Activated naive CD8-positive, alpha-beta T cell treated with anti-CD3 and anti-CD28 coated beads for 36 hours (primary cell): ENCODE results near the gene UBXN1. TPM values are rescaled to one million over a fixed set of nuclear protein-coding genes. Genes with fewer than 3 reads are reported as not detected.
A peak's percentile ranks its signal among the peaks of the same experiment; 100 is the strongest.

ENCODE experiments used
- DNase-seq: peaks from one replicate; pipeline ENCODE4 v3.0.0; 2021
- H3K27ac Mint-ChIP-seq: one replicate; pipeline ENCODE4 v1.8.0; 2022; ENCODE audit warnings: mild to moderate bottlenecking, moderate library complexity, mixed read lengths
- H3K27me3 Mint-ChIP-seq: one replicate; pipeline ENCODE4 v1.8.0; 2022; ENCODE audit warnings: mild to moderate bottlenecking, mixed read lengths
- H3K36me3 Mint-ChIP-seq: one replicate; pipeline ENCODE4 v1.8.0; 2021; ENCODE audit warnings: mild to moderate bottlenecking, mixed read lengths
- H3K4me1 Mint-ChIP-seq: one replicate; pipeline ENCODE4 v1.8.0; 2021; ENCODE audit warnings: mixed read lengths
- H3K4me3 Mint-ChIP-seq: one replicate; pipeline ENCODE4 v1.8.0; 2022; ENCODE audit warnings: mild to moderate bottlenecking, moderate library complexity, mixed read lengths
- H3K9me3 Mint-ChIP-seq: one replicate; pipeline ENCODE4 v1.8.0; 2022; ENCODE audit warnings: mixed read lengths
- total RNA-seq, 2 experiments: library from RNA; stranded (reverse); gene quantifications; one replicate each; pipeline ENCODE4 v1.2.3, GENCODE V29; 2021

The UBXN1 gene
- total RNA-seq, 2 experiments from 2014 or later = 123 to 124 TPM

- Mint-ChIP-seq H3K27ac (peak overlapping the region; percentile 60), H3K9me3 (no peaks in the 10 kb centered on the region)
These were observed 31.3 kb downstream of the UBXN1 start for GRCh38 chr11:62647609-62648005.

GRCh38 chr11:62646825-62647608, 31.9 kb downstream of the UBXN1 start:
- Mint-ChIP-seq H3K4me1 (peaks cover 28% of the 10 kb centered on the region), H3K4me3 (peak overlapping the region; percentile 99), H3K9me3 (no peaks in the 10 kb centered on the region), H3K27ac (peak overlapping the region; percentile 99), H3K36me3 (peaks cover 27% of the 10 kb centered on the region), H3K27me3 (no peaks in the 10 kb centered on the region)
- no peak for DNase-seq

More at GRCh38 chr11:62647609-62648005, 31.3 kb downstream of the UBXN1 start:
- DNase-seq = no peak
- Mint-ChIP-seq H3K4me3 (peak overlapping the region; percentile 34), H3K36me3 (peaks cover 26% of the 10 kb centered on the region), H3K4me1 (peaks cover 30% of the 10 kb centered on the region), H3K27me3 (no peaks in the 10 kb centered on the region)

GRCh38 chr11:62645946-62646824, 32.7 kb downstream of the UBXN1 start, which contains the start of gene GANAB:
Gene GANAB, minus strand, starts transcription at chr11:62646613. Its CDS starts 14 bp downstream, at chr11:62646599.
- H3K4me3 Mint-ChIP-seq = peak within 1 kb of the TSS; percentile 99
- no peaks in the 10 kb centered on the region for H3K9me3 Mint-ChIP-seq
- peaks cover 28% of the 10 kb centered on the region for H3K4me1 Mint-ChIP-seq
- H3K27me3 Mint-ChIP-seq = no peaks in the 10 kb centered on the region
- peak within 1 kb of the TSS; percentile 99 for H3K27ac Mint-ChIP-seq
- peaks cover 30% of the 10 kb centered on the region for H3K36me3 Mint-ChIP-seq
- DNase-seq = peak; percentile 99

- Mint-ChIP-seq H3K4me3 (peak overlapping the region; percentile 99), H3K9me3 (no peaks in the 10 kb centered on the region), H3K27ac (peak overlapping the region; percentile 99), H3K36me3 (peaks cover 31% of the 10 kb centered on the region), H3K27me3 (no peaks in the 10 kb centered on the region), H3K4me1 (peaks cover 30% of the 10 kb centered on the region)
- DNase-seq = no peak
These were observed 33.3 kb downstream of the UBXN1 start for GRCh38 chr11:62645671-62645945.

- no peaks in the 10 kb centered on the region for H3K9me3 Mint-ChIP-seq
- peaks cover 40% of the 10 kb centered on the region for H3K36me3 Mint-ChIP-seq
- peak overlapping the region; percentile 38 for H3K27ac Mint-ChIP-seq
- H3K4me3 Mint-ChIP-seq = peak overlapping the region; percentile 14
- no peak for DNase-seq
- H3K4me1 Mint-ChIP-seq = peaks cover 38% of the 10 kb centered on the region
- H3K27me3 Mint-ChIP-seq = no peaks in the 10 kb centered on the region
These were observed 34.7 kb downstream of the UBXN1 start for GRCh38 chr11:62644220-62644619.

GRCh38 chr11:62632492-62632891, 46.4 kb downstream of the UBXN1 start:
- Mint-ChIP-seq H3K4me1 (peaks cover 26% of the 10 kb centered on the region), H3K9me3 (no peaks in the 10 kb centered on the region), H3K27me3 (no peaks in the 10 kb centered on the region), H3K36me3 (peaks cover 51% of the 10 kb centered on the region), H3K27ac (peak overlapping the region; percentile 32), H3K4me3 (no peak overlapping the region)
- DNase-seq = no peak

- Mint-ChIP-seq H3K4me1 (peaks cover 8% of the 10 kb centered on the region), H3K4me3 (no peak overlapping the region), H3K27me3 (no peaks in the 10 kb centered on the region), H3K27ac (no peak overlapping the region), H3K36me3 (peaks cover 44% of the 10 kb centered on the region), H3K9me3 (no peaks in the 10 kb centered on the region)
- no peak for DNase-seq
These were observed 51.2 kb downstream of the UBXN1 start for GRCh38 chr11:62627713-62628112.

Other genes with a start within 250 kb of the UBXN1 start
- 10 to 100 TPM; 12.3 to 12.5 TPM for gene AHNAK, start 132.3 kb downstream of the UBXN1 start, total RNA-seq
- gene EEF1G, start 105.2 kb downstream of the UBXN1 start, total RNA-seq = 1,000 to 10,000 TPM; 1,924 to 1,929 TPM
- gene TUT1, start 87.5 kb downstream of the UBXN1 start, total RNA-seq = 10 to 100 TPM; 29.1 to 32.2 TPM
- gene MTA2, start 77.2 kb downstream of the UBXN1 start, total RNA-seq = 100 to 1,000 TPM; 196 to 200 TPM
- gene EML3, start 66.3 kb downstream of the UBXN1 start, total RNA-seq = 100 to 1,000 TPM; 112 to 121 TPM
- 1 to 10 TPM; 2.0 to 2.8 TPM for gene ROM1, start 65.8 kb downstream of the UBXN1 start, total RNA-seq
- gene B3GAT3, start 57.1 kb downstream of the UBXN1 start, total RNA-seq = 10 to 100 TPM; 63.0 to 68.7 TPM
- 100 to 1,000 TPM; 198 to 211 TPM for gene GANAB, start 32.5 kb downstream of the UBXN1 start, total RNA-seq
- 10 to 100 TPM; 41.2 TPM for gene INTS5, start 25.8 kb downstream of the UBXN1 start, total RNA-seq
- 100 to 1,000 TPM; 147 to 159 TPM for gene C11orf98, start 13.9 kb downstream of the UBXN1 start, total RNA-seq
- 10 to 100 TPM; 28.7 to 39.7 TPM for gene CSKMT, start 13.8 kb downstream of the UBXN1 start, total RNA-seq
- 1 to 10 TPM; 5.0 to 5.7 TPM for gene UQCC3, start 7.4 kb downstream of the UBXN1 start, total RNA-seq
- 10 to 100 TPM; 22.6 to 26.0 TPM for gene LBHD1, start 6.8 kb downstream of the UBXN1 start, total RNA-seq
- under 1 TPM; 0.16 to 0.21 TPM for gene LRRN4CL, start 10.5 kb upstream of the UBXN1 start, total RNA-seq
- gene BSCL2, start 28.4 kb upstream of the UBXN1 start, total RNA-seq = 10 to 100 TPM; 22.7 to 23.7 TPM
- gene GNG3, start 28.6 kb upstream of the UBXN1 start, total RNA-seq = not detected
- gene HNRNPUL2, start 48.4 kb upstream of the UBXN1 start, total RNA-seq = 10 to 100 TPM; 54.4 to 56.3 TPM
- gene TTC9C, start 49.4 kb upstream of the UBXN1 start, total RNA-seq = 10 to 100 TPM; 29.3 to 33.4 TPM
- 1 to 10 TPM; 4.8 to 6.3 TPM for gene ZBTB3, start 75.1 kb upstream of the UBXN1 start, total RNA-seq
- gene POLR2G, start 82.5 kb upstream of the UBXN1 start, total RNA-seq = 100 to 1,000 TPM; 125 to 131 TPM
- 10 to 100 TPM; 22.0 to 22.1 TPM for gene TAF6L, start 92.3 kb upstream of the UBXN1 start, total RNA-seq
- gene TMEM179B, start 108.3 kb upstream of the UBXN1 start, total RNA-seq = 10 to 100 TPM; 30.7 to 34.3 TPM
- 1 to 10 TPM; 9.4 to 10.0 TPM for gene TMEM223, start 112.9 kb upstream of the UBXN1 start, total RNA-seq
- 100 to 1,000 TPM; 107 to 111 TPM for gene NXF1, start 126.4 kb upstream of the UBXN1 start, total RNA-seq
- gene STX5, start 153.0 kb upstream of the UBXN1 start, total RNA-seq = 10 to 100 TPM; 19.5 to 20.4 TPM
- not detected for gene TEX54, start 153.8 kb upstream of the UBXN1 start, total RNA-seq
- gene WDR74, start 160.5 kb upstream of the UBXN1 start, total RNA-seq = 100 to 1,000 TPM; 139 to 141 TPM
- gene SLC3A2, start 201.8 kb upstream of the UBXN1 start, total RNA-seq = 100 to 1,000 TPM; 408 to 428 TPM
- not detected for gene CHRM1, start 242.3 kb upstream of the UBXN1 start, total RNA-seq